PC-3 (cell line): ENCODE results near the gene STK25. TPM values are rescaled to one million over a fixed set of nuclear protein-coding genes. Genes with fewer than 3 reads are reported as not detected.
A peak's percentile ranks its signal among the peaks of the same experiment; 100 is the strongest.

ENCODE experiments used
- ATAC-seq: fragments of 200-7000 bp; cut with Tn5 transposase; 2 replicates; pipeline ENCODE4 v1.9.1; 2020; ENCODE audit warnings: mild to moderate bottlenecking, moderate library complexity
- BruUV-seq: library from RNA; stranded (reverse); fragments of 400-500 nt; replicated peaks from 2 replicates; lab custom pipeline; 2021; lab: Mats Ljungman, UMichigan
- CTCF ChIA-PET: fragments of 300-600 bp; sonication (Branson Sonifier 250); formaldehyde crosslinking; loops from one replicate; lab custom pipeline; 2022; ENCODE audit warnings: antibody characterized with exemption; lab: Charles Lee
- POLR2A ChIA-PET: fragments of 300-600 bp; sonication (Branson Sonifier 250); formaldehyde crosslinking; loops from one replicate; lab custom pipeline; 2022; ENCODE audit warnings: antibody characterized with exemption; ENCODE audit not compliant: unreplicated experiment; lab: Charles Lee
- DNase-seq: peaks from one replicate; pipeline ENCODE4 v3.0.0-alpha.2; 2015
- H2AFZ ChIP-seq: fragments of 300-600 bp; sonication (generic); 2 replicates; pipeline ENCODE4 v1.6.0; 2016; ENCODE audit warnings: antibody characterized with exemption, low read length
- H3F3A ChIP-seq: fragments of 300-600 bp; sonication (generic); one replicate; pipeline ENCODE4 v1.6.0; 2017; ENCODE audit warnings: antibody characterized with exemption, low read length, control low read depth, mild to moderate bottlenecking; ENCODE audit not compliant: unreplicated experiment
- H3K27ac ChIP-seq: fragments of 300-600 bp; sonication (generic); 2 replicates; pipeline ENCODE4 v1.5.1; 2016; ENCODE audit warnings: mild to moderate bottlenecking, low read length
- H3K27me3 ChIP-seq: fragments of 300-600 bp; sonication (generic); 2 replicates; pipeline ENCODE4 v1.6.1; 2016; ENCODE audit warnings: low read length, mixed read lengths
- H3K36me3 ChIP-seq: fragments of 300-600 bp; sonication (generic); 2 replicates; pipeline ENCODE4 v1.6.1; 2016; ENCODE audit warnings: low read depth, mixed run types, low read length, mixed read lengths
- H3K4me1 ChIP-seq: fragments of 300-600 bp; sonication (generic); 2 replicates; pipeline ENCODE4 v1.5.1; 2016; ENCODE audit warnings: low read length; ENCODE audit not compliant: insufficient read depth
- H3K4me2 ChIP-seq: fragments of 300-600 bp; sonication (generic); 2 replicates; pipeline ENCODE4 v1.6.0; 2016; ENCODE audit warnings: low read length
- H3K4me3 ChIP-seq: fragments of 300-600 bp; sonication (generic); 2 replicates; pipeline ENCODE4 v1.5.1; 2016; ENCODE audit warnings: mild to moderate bottlenecking, low read length, mixed read lengths
- H3K79me2 ChIP-seq: fragments of 300-600 bp; sonication (generic); 2 replicates; pipeline ENCODE4 v1.6.1; 2017; ENCODE audit warnings: low read length, mixed read lengths
- H3K9ac ChIP-seq: fragments of 300-600 bp; sonication (generic); 2 replicates; pipeline ENCODE4 v1.6.0; 2016; ENCODE audit warnings: mild to moderate bottlenecking, low read length
- H3K9me2 ChIP-seq: fragments of 300-600 bp; sonication (generic); replicated peaks from 2 replicates; pipeline ENCODE4 v1.6.1; 2016; ENCODE audit warnings: mixed run types, low read length, mixed read lengths
- H3K9me3 ChIP-seq: fragments of 300-600 bp; sonication (generic); 2 replicates; pipeline ENCODE4 v1.6.1; 2016; ENCODE audit warnings: low read length, mixed read lengths
- H4K20me1 ChIP-seq: fragments of 300-600 bp; sonication (generic); 2 replicates; pipeline ENCODE4 v1.6.1; 2016; ENCODE audit warnings: low read length, mixed read lengths
- CTCF ChIP-seq: fragments of 300-600 bp; sonication (generic); conservative IDR thresholded peaks from 2 replicates; pipeline ENCODE4 v1.5.1; 2017; ENCODE audit warnings: antibody characterized with exemption, low read depth, mild to moderate bottlenecking, low read length
- EZH2 ChIP-seq: fragments of 300-600 bp; sonication (generic); IDR thresholded peaks from one replicate; pipeline ENCODE4 v1.6.1; 2017; ENCODE audit warnings: antibody characterized with exemption, mild to moderate bottlenecking, low read length; ENCODE audit not compliant: unreplicated experiment
- EZH2phosphoT487 ChIP-seq: fragments of 300-600 bp; sonication (generic); IDR thresholded peaks from 2 replicates; pipeline ENCODE4 v1.6.1; 2018; ENCODE audit warnings: mild to moderate bottlenecking, antibody characterized with exemption, low read length, borderline replicate concordance
- intact Hi-C: fragments of 100-400 bp; cut with micrococcal nuclease; formaldehyde crosslinking; loops from 2 replicates; pipeline ENCODE4 v1.9.0; 2023
- total RNA-seq: library from RNA; depleted of rRNA; stranded (reverse); fragments of >200 nt; gene quantifications from 2 replicates; pipeline ENCODE4 v1.2.3, GENCODE V29; 2014

Gene STK25
- total RNA-seq, 1 experiment from 2014 or later: 198 TPM

DNA sequence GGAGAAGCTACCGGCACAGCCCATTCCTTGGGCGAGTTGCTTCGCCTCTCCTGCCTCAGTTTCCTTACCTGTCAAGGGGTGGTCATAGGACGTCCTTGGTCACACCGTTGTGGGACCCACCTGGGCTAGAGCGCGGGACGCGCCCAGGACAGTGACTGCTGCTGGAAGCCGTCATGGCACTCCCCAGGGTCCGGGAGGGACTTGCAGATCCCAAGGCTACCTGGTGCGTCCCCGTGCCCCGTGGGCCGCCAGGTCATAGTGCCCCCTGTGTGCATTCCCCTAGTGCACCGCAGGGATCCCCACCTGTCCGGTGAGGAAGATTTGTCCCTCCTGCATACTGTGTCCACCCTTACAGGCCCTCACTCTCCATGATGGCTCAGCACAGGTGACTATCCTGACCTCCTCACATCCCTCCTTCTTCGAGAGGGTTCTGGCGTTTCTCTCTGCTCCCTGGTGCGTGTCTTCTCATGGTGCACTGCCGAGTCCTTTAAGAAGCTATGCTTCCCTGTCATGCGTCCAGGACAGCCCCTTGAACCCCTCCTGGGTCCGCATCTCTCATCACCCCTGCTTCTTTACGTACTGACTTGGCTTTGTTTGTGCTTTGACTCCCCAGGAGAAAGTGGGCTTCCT, 886 bp upstream of the STK25 start:
- Histone ChIP-seq H3K9ac (peak overlapping the region; percentile 82), H2AFZ (peak overlapping the region; percentile 95), H3K9me3 (no peaks in the 10 kb centered on the region), H3K79me2 (peaks cover 38% of the 10 kb centered on the region), H3K9me2 (no peaks in the 10 kb centered on the region), H3K36me3 (no peaks in the 10 kb centered on the region), H3K4me2 (peak overlapping the region; percentile 91), H3K27ac (no peak overlapping the region), H3F3A (no peaks in the 10 kb centered on the region), H3K4me1 (peaks cover 17% of the 10 kb centered on the region), H3K4me3 (peak overlapping the region; percentile 90; the same call in 1 of the 2 replicates), H4K20me1 (no peaks in the 10 kb centered on the region; the same call in 1 of the 2 replicates), H3K27me3 (no peaks in the 10 kb centered on the region)
- BruUV-seq: TSS peak; percentile 40
- intact Hi-C loops: loop anchor here (5.0 kb wide), 2 partner anchors 48 to 152 kb away; partner anchors contain the start of genes BOK and FARP2
- ATAC-seq (no peak), DNase-seq (no peak)
- ChIA-PET POLR2A (no interaction called here), CTCF (no interaction called here)
- no peak for TF ChIP-seq EZH2
- no peak for TF ChIP-seq EZH2phosphoT487
- no peak for TF ChIP-seq CTCF

DNA sequence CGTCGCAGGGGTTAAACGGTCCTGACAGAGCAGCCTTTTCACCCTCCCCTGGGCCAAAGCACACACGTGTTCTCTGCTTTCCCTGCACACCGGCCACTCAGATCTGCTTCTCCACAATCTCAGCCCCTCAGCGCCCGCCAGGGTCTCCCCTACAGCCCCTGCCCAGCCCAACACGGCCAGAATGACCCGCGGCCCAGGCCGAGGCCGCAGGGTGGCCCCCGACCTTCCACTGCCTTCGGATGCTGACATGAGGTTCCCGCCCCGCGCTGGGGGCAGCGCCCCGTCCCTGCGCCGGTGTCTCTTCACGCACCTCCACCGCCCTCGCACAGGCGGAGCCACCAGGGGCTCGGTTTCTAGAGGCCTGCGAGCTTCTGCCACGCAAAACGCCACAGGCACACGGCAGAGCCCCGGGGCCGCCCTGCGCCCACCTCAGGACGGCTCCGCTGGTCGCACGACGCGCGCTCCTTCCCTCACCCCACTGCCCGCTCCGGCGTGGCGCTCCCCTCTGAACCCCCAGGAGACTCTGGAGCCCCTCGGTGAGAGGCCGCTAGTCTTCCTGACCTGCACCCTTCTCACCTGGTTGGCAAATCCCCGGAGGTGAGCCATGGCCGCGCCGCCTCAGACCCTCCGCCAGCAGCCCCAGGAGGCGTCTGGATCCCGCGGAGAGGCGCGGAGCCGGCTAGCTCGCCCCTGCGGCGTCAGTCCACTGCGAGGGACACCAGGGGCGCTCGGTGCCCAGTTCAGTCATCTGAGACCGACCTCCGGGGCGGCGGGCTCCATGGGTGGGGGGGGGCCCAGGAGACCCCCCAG, 749 bp downstream of the STK25 start:
- no peaks in the 10 kb centered on the region for H3K9me2 ChIP-seq
- H3K27ac ChIP-seq: peak overlapping the region; percentile 6; the same call in 1 of the 2 replicates
- peak overlapping the region; percentile 82 for H3K9ac ChIP-seq
- H3K27me3 ChIP-seq: no peaks in the 10 kb centered on the region
- peak; percentile 45 for DNase-seq
- peak overlapping the region; percentile 91 for H3K4me2 ChIP-seq
- CTCF ChIA-PET: no interaction called here
- peaks cover 51% of the 10 kb centered on the region for H3K79me2 ChIP-seq
- peak overlapping the region; percentile 95 for H2AFZ ChIP-seq
- H3K4me3 ChIP-seq: peak overlapping the region; percentile 90
- peak; percentile 55 for ATAC-seq
- H3K4me1 ChIP-seq: peaks cover 17% of the 10 kb centered on the region
- no peaks in the 10 kb centered on the region; the same call in 1 of the 2 replicates for H4K20me1 ChIP-seq
- no peaks in the 10 kb centered on the region for H3F3A ChIP-seq
- POLR2A ChIA-PET: no interaction called here
- H3K9me3 ChIP-seq: no peaks in the 10 kb centered on the region
- intact Hi-C loops: loop anchor here (5.0 kb wide), 2 partner anchors 50 to 150 kb away; partner anchors contain the start of genes BOK and FARP2
- BruUV-seq: no TSS peak
- no peaks in the 10 kb centered on the region for H3K36me3 ChIP-seq
- no peak for TF ChIP-seq EZH2
- TF ChIP-seq EZH2phosphoT487: no peak
- no peak for TF ChIP-seq CTCF
